ENCODE results near the gene LRP1B.

LRP1B gene

GRCh38 chr2:141737492-141738255 lies 393.1 kb downstream of the LRP1B start:
- TF ChIP-seq USF1 (IDR thresholded peaks at IDR 0.05) (no peak), MAX (IDR thresholded peaks at IDR 0.05) (no peak), NFIC (IDR thresholded peaks at IDR 0.05) (no peak), FOXM1 (IDR thresholded peaks at IDR 0.05; ENCODE audit: borderline replicate concordance, low read depth) (no peak)

- TF ChIP-seq CEBPB (IDR thresholded peaks at IDR 0.05) (no peak), RAD21 (IDR thresholded peaks at IDR 0.05; ENCODE audit: low read depth) (no peak)
Measured at GRCh38 chr2:141736466-141736865, 394.4 kb downstream of the LRP1B start.

GRCh38 chr2:141728886-141729285 lies 401.9 kb downstream of the LRP1B start:
- TF ChIP-seq TEAD4 (IDR thresholded peaks at IDR 0.05): no peak
- TF ChIP-seq REST (IDR thresholded peaks at IDR 0.05; ENCODE audit: low read depth): no peak
- TF ChIP-seq CREB1 (IDR thresholded peaks at IDR 0.05; ENCODE audit: low read depth): no peak
- TF ChIP-seq ZBTB7A (IDR thresholded peaks at IDR 0.05; ENCODE audit: low read depth): no peak
- TF ChIP-seq CEBPB (IDR thresholded peaks at IDR 0.05): no peak
- TF ChIP-seq NFIC (IDR thresholded peaks at IDR 0.05): no peak
- TF ChIP-seq FOXM1 (IDR thresholded peaks at IDR 0.05; ENCODE audit: borderline replicate concordance, low read depth): no peak
- no peak for TF ChIP-seq TAF1 (IDR thresholded peaks at IDR 0.05; ENCODE audit: low read depth)
- TF ChIP-seq USF1 (IDR thresholded peaks at IDR 0.05): no peak
- TF ChIP-seq RAD21 (IDR thresholded peaks at IDR 0.05; ENCODE audit: low read depth): no peak

- TF ChIP-seq CREB1 (IDR thresholded peaks at IDR 0.05; ENCODE audit: low read depth) (no peak), CEBPB (IDR thresholded peaks at IDR 0.05) (no peak), TCF12 (IDR thresholded peaks at IDR 0.05; ENCODE audit: low read depth) (no peak), USF1 (IDR thresholded peaks at IDR 0.05) (no peak), EGR1 (IDR thresholded peaks at IDR 0.05) (no peak), FOXM1 (IDR thresholded peaks at IDR 0.05; ENCODE audit: borderline replicate concordance, low read depth) (no peak), NFIC (IDR thresholded peaks at IDR 0.05) (no peak), ZBTB7A (IDR thresholded peaks at IDR 0.05; ENCODE audit: low read depth) (no peak), TEAD4 (IDR thresholded peaks at IDR 0.05) (no peak), TAF1 (IDR thresholded peaks at IDR 0.05; ENCODE audit: low read depth) (no peak)
Measured at GRCh38 chr2:141728142-141728541, 402.7 kb downstream of the LRP1B start.

- TF ChIP-seq RAD21 (IDR thresholded peaks at IDR 0.05; ENCODE audit: low read depth): no peak
- no peak for TF ChIP-seq ZBTB7A (IDR thresholded peaks at IDR 0.05; ENCODE audit: low read depth)
- no peak for TF ChIP-seq MAX (IDR thresholded peaks at IDR 0.05)
- TF ChIP-seq TAF1 (IDR thresholded peaks at IDR 0.05; ENCODE audit: low read depth): no peak
- TF ChIP-seq USF1 (IDR thresholded peaks at IDR 0.05): no peak
- no peak for TF ChIP-seq REST (IDR thresholded peaks at IDR 0.05; ENCODE audit: low read depth)
- TF ChIP-seq TEAD4 (IDR thresholded peaks at IDR 0.05): no peak
- TF ChIP-seq EGR1 (IDR thresholded peaks at IDR 0.05): no peak
- no peak for TF ChIP-seq TCF12 (IDR thresholded peaks at IDR 0.05; ENCODE audit: low read depth)
Measured at GRCh38 chr2:141724426-141724825, 406.4 kb downstream of the LRP1B start.

GRCh38 chr2:141723814-141724213 lies 407.0 kb downstream of the LRP1B start:
- TF ChIP-seq MAX (IDR thresholded peaks at IDR 0.05) (no peak), FOXM1 (IDR thresholded peaks at IDR 0.05; ENCODE audit: borderline replicate concordance, low read depth) (no peak), REST (IDR thresholded peaks at IDR 0.05; ENCODE audit: low read depth) (no peak), NFIC (IDR thresholded peaks at IDR 0.05) (no peak)

All from Ishikawa (cell line).